Nephron (organoid): ENCODE results near the gene FAM20C.

Experiments used
- H3K27ac Mint-ChIP-seq, 3 experiments: 2 replicates each; pipeline ENCODE4 v1.8.0; 2020; ENCODE audit warnings: mixed read lengths in 3 of 3, mild to moderate bottlenecking in 2 of 3, moderate library complexity in 1 of 3
- H3K27me3 Mint-ChIP-seq: 2 replicates; pipeline ENCODE4 v1.8.0; 2021; ENCODE audit warnings: low read depth, mild to moderate bottlenecking, moderate library complexity, mixed read lengths
- H3K36me3 Mint-ChIP-seq: 2 replicates; pipeline ENCODE4 v1.8.0; 2020; ENCODE audit warnings: low read depth, mixed read lengths
- H3K4me1 Mint-ChIP-seq: 2 replicates; pipeline ENCODE4 v1.8.0; 2020; ENCODE audit warnings: mixed read lengths
- H3K4me3 Mint-ChIP-seq, 3 experiments: 2 replicates each; pipeline ENCODE4 v1.8.0; 2020; ENCODE audit warnings: mild to moderate bottlenecking in 3 of 3, mixed read lengths in 3 of 3, moderate library complexity in 2 of 3
- H3K9me3 Mint-ChIP-seq: 2 replicates; pipeline ENCODE4 v1.8.0; 2020; ENCODE audit warnings: mixed read lengths
- TF ChIP-seq, protein P1 (sequence below), 3 experiments: fragments of 200-600 bp; sonication (generic); IDR thresholded peaks; one replicate each; pipeline ENCODE4 v1.5.0; 2021; ENCODE audit warnings: antibody characterized with exemption in 3 of 3; ENCODE audit not compliant: unreplicated experiment in 3 of 3

Gene FAM20C

DNA sequence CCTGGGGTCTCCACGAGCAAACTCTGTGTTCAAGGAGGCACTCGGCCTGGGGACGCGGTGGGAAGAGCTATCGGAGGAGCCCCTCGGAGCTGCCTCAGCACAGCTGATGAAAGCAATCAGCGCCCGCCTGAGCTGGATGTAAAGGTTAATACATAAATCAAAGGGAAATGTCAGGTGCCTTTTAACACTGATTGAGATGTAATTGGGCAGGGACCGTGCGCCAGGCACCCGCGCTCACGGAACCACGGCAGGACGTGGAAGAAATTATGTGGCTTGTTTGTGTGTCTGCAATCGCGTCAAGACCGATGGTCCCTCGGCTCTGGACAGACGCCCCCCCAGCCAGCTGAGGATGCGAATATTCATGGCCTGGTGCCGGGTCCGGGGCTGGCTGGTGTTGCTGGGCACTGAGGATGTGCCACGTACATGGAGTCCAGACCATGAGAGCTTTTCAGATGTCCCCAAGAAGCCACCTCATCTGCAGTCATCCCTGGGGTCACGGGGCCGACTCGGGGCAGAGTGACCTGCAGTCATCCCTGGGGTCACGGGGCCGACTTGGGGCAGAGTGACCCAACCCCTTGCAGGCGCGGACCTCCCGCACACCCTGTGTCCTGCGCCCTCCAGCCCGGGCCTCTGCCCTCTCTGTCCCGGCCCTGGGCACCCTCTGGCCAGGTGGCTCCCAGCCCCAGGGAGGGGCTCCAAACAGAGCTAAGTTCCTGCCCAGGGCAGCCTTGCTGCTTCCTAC lies 113.2 kb downstream of the FAM20C start:
- peaks cover 10% of the 10 kb centered on the region for H3K9me3 Mint-ChIP-seq
- H3K27ac Mint-ChIP-seq, result no peak overlapping the region
- H3K4me1 Mint-ChIP-seq, result peaks cover 5% of the 10 kb centered on the region
- H3K4me3 Mint-ChIP-seq, result no peak overlapping the region
- no peaks in the 10 kb centered on the region for H3K36me3 Mint-ChIP-seq
- peaks cover 19% of the 10 kb centered on the region for H3K27me3 Mint-ChIP-seq
- TF ChIP-seq, protein P1, sequence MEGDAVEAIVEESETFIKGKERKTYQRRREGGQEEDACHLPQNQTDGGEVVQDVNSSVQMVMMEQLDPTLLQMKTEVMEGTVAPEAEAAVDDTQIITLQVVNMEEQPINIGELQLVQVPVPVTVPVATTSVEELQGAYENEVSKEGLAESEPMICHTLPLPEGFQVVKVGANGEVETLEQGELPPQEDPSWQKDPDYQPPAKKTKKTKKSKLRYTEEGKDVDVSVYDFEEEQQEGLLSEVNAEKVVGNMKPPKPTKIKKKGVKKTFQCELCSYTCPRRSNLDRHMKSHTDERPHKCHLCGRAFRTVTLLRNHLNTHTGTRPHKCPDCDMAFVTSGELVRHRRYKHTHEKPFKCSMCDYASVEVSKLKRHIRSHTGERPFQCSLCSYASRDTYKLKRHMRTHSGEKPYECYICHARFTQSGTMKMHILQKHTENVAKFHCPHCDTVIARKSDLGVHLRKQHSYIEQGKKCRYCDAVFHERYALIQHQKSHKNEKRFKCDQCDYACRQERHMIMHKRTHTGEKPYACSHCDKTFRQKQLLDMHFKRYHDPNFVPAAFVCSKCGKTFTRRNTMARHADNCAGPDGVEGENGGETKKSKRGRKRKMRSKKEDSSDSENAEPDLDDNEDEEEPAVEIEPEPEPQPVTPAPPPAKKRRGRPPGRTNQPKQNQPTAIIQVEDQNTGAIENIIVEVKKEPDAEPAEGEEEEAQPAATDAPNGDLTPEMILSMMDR (IDR thresholded peaks at IDR 0.05; ENCODE audit: unreplicated experiment in 3 of 3), result no peak

- TF ChIP-seq, protein P1 (IDR thresholded peaks at IDR 0.05; ENCODE audit: unreplicated experiment in 3 of 3), result no peak
- peaks cover 14% of the 10 kb centered on the region for H3K9me3 Mint-ChIP-seq
- no peak overlapping the region for H3K27ac Mint-ChIP-seq
- no peaks in the 10 kb centered on the region for H3K36me3 Mint-ChIP-seq
- H3K4me1 Mint-ChIP-seq, result peaks cover 11% of the 10 kb centered on the region
- H3K4me3 Mint-ChIP-seq, result no peak overlapping the region
- peaks cover 19% of the 10 kb centered on the region for H3K27me3 Mint-ChIP-seq
Measured at GRCh38 chr7:307970-308369, 115.6 kb downstream of the FAM20C start.

DNA sequence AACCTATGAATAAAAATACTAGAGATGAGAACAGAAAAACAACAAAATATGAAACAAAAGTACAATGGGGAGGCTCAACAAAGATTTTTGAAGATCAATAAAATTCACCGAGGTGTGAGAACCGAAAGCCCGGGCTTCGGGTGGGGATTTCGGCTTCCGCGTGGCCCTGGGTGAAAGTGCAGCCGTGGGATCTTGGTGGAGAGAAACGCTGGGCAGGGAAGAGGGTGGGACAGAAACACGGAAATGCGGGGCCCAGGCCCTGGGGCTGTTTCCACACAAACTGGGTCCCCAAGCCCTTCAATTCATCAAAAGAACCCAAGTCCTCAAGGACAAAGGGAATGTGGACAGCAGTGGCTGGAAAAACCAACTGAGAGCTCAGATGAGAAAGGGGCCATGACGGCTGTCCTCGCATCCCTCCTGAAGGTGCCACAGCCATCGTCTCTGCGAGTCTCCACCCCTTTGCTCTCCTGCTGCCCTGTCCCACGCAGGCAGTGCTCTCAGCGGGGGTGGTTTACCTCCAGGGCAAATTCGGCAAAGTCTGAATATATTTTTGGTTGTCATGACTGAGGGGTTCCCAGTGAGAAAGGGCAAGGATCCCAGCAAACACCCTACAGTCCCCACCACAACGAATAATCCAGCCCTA lies 117.3 kb downstream of the FAM20C start:
- peaks cover 14% of the 10 kb centered on the region for H3K9me3 Mint-ChIP-seq
- peaks cover 19% of the 10 kb centered on the region for H3K27me3 Mint-ChIP-seq
- no peaks in the 10 kb centered on the region for H3K36me3 Mint-ChIP-seq
- H3K4me1 Mint-ChIP-seq, result peaks cover 5% of the 10 kb centered on the region
- no peak overlapping the region for H3K4me3 Mint-ChIP-seq
- TF ChIP-seq, protein P1 (IDR thresholded peaks at IDR 0.05; ENCODE audit: unreplicated experiment in 3 of 3), result no peak
- H3K27ac Mint-ChIP-seq, result no peak overlapping the region
